ENCODE measurements around the gene KREMEN2.

The KREMEN2 gene

DNA sequence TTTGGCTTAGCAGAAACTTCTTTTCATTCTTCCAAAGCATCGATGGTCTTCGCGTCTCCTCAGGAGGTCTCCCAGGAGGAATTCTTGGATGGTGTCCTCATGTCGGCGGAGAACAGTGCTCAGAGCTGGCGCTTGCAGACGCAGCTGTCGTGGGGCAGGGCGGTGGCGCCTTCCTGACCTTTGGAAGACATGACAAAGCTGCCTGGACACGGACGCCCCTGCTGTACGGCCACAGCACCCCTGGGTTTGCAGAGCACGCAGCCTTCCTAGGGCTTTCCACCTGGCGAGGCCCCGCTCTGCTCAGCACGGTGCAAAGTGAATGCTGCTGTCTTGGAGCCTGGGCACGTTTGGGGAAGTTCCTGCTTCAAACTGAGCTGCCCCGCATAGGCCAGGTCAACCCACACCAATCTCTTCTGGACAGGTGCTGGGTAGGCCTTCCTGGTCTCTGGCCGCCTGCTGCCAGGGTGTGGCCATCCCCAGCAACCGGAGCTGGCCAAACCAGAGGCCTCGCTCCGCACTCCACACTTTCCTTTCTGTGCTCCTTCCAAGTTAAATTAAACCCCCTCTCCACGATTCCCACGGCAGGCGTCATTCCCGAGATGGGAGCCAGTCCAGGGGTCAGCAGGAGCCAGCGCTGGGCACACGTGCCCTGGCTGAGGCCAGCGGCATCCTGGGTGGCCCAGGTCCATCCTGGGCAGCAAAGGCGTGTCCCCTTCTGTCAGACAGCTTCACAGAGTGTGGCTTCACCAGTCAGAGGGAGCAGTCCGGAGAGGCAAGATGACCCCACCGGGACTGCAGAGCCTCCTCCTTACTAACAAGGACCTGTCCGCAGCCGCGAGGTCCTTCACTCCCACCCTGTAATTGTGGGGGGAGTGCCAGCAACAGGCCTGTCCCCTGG, 15.0 kb upstream of the KREMEN2 start:
- Histone ChIP-seq H3K4me1 (ENCODE audit: low read depth, poor library complexity, severe bottlenecking) (peaks cover 21% of the 10 kb centered on the region), H2AFZ (ENCODE audit: low read depth) (no peak overlapping the region), H3K27me3 (ENCODE audit: insufficient read depth, low read depth) (peaks cover 21% of the 10 kb centered on the region), H4K20me1 (ENCODE audit: insufficient read depth) (no peaks in the 10 kb centered on the region), H3K79me2 (ENCODE audit: insufficient read depth, low read depth) (no peaks in the 10 kb centered on the region), H3K27ac (no peak overlapping the region), H3K9ac (no peak overlapping the region), H3K4me3 (IDR thresholded peaks at IDR 0.05; ENCODE audit: insufficient read depth, low read depth, low read length) (no peak overlapping the region), H3K4me2 (no peak overlapping the region), H3K36me3 (ENCODE audit: insufficient read depth) (no peaks in the 10 kb centered on the region)
- TF ChIP-seq, protein P1, sequence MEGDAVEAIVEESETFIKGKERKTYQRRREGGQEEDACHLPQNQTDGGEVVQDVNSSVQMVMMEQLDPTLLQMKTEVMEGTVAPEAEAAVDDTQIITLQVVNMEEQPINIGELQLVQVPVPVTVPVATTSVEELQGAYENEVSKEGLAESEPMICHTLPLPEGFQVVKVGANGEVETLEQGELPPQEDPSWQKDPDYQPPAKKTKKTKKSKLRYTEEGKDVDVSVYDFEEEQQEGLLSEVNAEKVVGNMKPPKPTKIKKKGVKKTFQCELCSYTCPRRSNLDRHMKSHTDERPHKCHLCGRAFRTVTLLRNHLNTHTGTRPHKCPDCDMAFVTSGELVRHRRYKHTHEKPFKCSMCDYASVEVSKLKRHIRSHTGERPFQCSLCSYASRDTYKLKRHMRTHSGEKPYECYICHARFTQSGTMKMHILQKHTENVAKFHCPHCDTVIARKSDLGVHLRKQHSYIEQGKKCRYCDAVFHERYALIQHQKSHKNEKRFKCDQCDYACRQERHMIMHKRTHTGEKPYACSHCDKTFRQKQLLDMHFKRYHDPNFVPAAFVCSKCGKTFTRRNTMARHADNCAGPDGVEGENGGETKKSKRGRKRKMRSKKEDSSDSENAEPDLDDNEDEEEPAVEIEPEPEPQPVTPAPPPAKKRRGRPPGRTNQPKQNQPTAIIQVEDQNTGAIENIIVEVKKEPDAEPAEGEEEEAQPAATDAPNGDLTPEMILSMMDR (conservative IDR thresholded peaks at IDR 0.05; ENCODE audit: low read depth, low read length): no peak

DNA sequence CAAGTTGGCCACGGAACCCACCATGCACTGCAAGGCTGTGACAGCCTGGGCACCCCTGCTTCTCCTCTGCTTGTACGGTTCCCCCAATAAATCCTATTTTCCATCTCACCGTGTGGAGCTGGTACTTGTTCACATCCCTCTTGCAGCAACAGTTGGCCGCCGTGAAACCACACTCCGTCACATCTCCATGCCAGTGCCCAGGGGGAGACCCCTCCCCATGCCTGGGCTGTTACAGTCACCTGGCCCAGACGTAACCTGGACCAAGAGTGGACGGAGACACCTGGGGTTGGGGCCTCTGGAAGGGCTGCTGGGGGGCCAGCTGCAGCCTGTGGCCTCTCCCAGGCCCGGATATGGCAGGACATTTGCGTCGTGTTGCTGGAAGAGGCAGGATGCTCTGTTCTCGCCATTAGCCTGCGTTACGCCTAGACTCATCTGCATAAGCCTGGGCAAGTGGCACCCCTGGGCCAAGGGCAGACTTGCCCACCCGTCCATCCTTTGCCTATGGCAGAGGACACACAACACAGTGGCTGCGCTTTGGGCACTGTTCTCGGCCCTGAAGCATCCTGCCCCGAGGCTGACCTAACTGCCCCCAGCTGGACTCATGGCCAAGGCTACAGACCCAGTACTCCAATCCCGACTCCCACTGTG, 14.2 kb upstream of the KREMEN2 start:
- Histone ChIP-seq H3K4me2 (no peak overlapping the region), H4K20me1 (ENCODE audit: insufficient read depth) (no peaks in the 10 kb centered on the region), H3K4me1 (ENCODE audit: low read depth, poor library complexity, severe bottlenecking) (peaks cover 27% of the 10 kb centered on the region), H3K27ac (no peak overlapping the region), H3K4me3 (IDR thresholded peaks at IDR 0.05; ENCODE audit: insufficient read depth, low read depth, low read length) (no peak overlapping the region), H3K27me3 (ENCODE audit: insufficient read depth, low read depth) (peaks cover 26% of the 10 kb centered on the region), H3K36me3 (ENCODE audit: insufficient read depth) (no peaks in the 10 kb centered on the region), H2AFZ (ENCODE audit: low read depth) (no peak overlapping the region), H3K79me2 (ENCODE audit: insufficient read depth, low read depth) (no peaks in the 10 kb centered on the region), H3K9ac (no peak overlapping the region)
- TF ChIP-seq, protein P1 (conservative IDR thresholded peaks at IDR 0.05; ENCODE audit: low read depth, low read length): no peak

DNA sequence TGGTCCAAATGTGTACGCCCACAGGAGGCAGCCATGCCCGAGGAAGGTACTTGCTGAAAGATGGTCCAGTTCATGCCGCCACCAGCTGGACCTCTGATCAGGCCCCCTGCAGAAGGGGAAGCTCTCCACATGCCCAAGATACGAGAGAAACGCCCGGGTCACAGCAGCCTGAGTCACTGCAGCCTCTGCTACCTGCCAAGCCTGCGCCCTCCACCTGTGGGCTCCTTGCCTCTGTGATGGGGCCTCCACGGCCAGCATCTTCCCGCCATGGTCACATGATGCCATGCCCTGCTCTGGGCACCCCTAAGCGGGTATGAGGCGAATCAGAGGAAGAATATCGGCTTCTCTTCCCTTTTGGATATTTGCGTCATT, 13.7 kb upstream of the KREMEN2 start:
- Histone ChIP-seq H2AFZ (ENCODE audit: low read depth) (no peak overlapping the region), H4K20me1 (ENCODE audit: insufficient read depth) (no peaks in the 10 kb centered on the region), H3K27me3 (ENCODE audit: insufficient read depth, low read depth) (peaks cover 26% of the 10 kb centered on the region), H3K4me1 (ENCODE audit: low read depth, poor library complexity, severe bottlenecking) (peaks cover 27% of the 10 kb centered on the region), H3K79me2 (ENCODE audit: insufficient read depth, low read depth) (no peaks in the 10 kb centered on the region), H3K9ac (no peak overlapping the region), H3K4me3 (IDR thresholded peaks at IDR 0.05; ENCODE audit: insufficient read depth, low read depth, low read length) (no peak overlapping the region), H3K36me3 (ENCODE audit: insufficient read depth) (no peaks in the 10 kb centered on the region), H3K27ac (no peak overlapping the region), H3K4me2 (no peak overlapping the region)
- TF ChIP-seq, protein P1 (conservative IDR thresholded peaks at IDR 0.05; ENCODE audit: low read depth, low read length): no peak

DNA sequence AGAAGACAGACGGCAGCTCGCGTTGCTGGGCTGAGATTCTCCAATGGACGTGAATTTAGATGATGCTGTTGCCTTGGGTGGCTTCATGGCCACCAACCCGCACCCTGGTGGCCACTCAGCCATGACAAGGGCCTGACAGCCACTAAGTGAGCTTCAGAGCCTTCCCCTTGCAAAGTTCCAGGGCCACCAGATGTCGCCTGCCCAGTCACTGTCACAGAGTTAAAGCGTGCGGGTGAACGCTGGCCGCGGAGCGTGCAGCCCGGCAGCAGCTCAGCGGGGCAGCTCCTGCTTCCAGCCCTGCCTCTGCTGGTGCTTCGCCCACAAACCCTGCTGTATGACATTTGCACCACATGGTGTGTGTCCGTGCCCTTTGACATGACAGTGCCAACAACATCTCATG, 13.3 kb upstream of the KREMEN2 start:
- H3K9ac ChIP-seq: no peak overlapping the region
- H3K4me3 ChIP-seq (IDR thresholded peaks at IDR 0.05; ENCODE audit: insufficient read depth, low read depth, low read length): no peak overlapping the region
- no peak overlapping the region for H3K4me2 ChIP-seq
- H3K36me3 ChIP-seq (ENCODE audit: insufficient read depth): no peaks in the 10 kb centered on the region
- no peaks in the 10 kb centered on the region for H3K79me2 ChIP-seq (ENCODE audit: insufficient read depth, low read depth)
- no peak overlapping the region for H3K27ac ChIP-seq
- H2AFZ ChIP-seq (ENCODE audit: low read depth): no peak overlapping the region
- peaks cover 26% of the 10 kb centered on the region for H3K27me3 ChIP-seq (ENCODE audit: insufficient read depth, low read depth)
- H3K4me1 ChIP-seq (ENCODE audit: low read depth, poor library complexity, severe bottlenecking): peaks cover 27% of the 10 kb centered on the region
- H4K20me1 ChIP-seq (ENCODE audit: insufficient read depth): no peaks in the 10 kb centered on the region
- TF ChIP-seq, protein P1 (conservative IDR thresholded peaks at IDR 0.05; ENCODE audit: low read depth, low read length): no peak
